Stimulated activated CD8-positive, alpha-beta memory T cell treated with anti-CD3 and anti-CD28 coated beads, Interleukin-7, amount 100 ng/mL, for 24 hours (primary cell): Measurements from ENCODE around the gene BMPR1A.
"Not testable (repeated sequence)": the region's sequence is repeated elsewhere in the genome, so short reads cannot be mapped to it uniquely, and the experiment has no call there.

Source experiments
- DNase-seq: peaks from one replicate; pipeline ENCODE4 v3.0.0-alpha.2; 2020; ENCODE audit warnings: low read depth

BMPR1A gene

DNA sequence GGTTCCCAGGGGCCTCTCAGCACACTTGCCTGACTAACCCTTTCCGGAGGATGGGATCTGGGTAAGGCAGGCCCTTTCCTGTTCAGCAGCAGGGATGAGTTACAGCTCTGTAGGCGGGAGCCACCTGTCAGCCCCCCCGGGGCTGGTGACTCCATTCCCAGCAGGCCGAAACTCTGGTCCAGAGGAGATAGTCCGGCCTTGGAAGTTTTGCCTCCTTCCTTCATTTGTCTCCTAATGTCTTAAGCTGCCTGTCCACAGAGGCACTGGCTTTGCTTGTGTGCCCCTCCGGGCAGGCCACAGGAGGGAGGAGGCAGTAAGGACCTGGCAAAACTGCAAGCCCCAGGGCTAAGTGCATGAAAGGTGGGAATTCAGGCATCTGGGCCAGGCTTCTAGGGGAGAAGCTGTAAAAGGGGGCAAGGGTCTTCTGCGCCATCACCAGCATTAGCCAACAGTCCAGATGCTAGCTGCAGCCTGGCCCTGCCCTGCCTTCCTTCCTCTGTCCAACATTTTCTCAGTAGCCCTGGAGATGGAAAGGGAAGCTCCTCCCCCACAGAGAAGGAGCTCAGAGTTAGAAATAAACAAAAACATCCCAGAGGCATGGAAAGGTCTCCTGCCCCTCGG lies 213.1 kb downstream of the BMPR1A start:
- DNase-seq = no peak

DNA sequence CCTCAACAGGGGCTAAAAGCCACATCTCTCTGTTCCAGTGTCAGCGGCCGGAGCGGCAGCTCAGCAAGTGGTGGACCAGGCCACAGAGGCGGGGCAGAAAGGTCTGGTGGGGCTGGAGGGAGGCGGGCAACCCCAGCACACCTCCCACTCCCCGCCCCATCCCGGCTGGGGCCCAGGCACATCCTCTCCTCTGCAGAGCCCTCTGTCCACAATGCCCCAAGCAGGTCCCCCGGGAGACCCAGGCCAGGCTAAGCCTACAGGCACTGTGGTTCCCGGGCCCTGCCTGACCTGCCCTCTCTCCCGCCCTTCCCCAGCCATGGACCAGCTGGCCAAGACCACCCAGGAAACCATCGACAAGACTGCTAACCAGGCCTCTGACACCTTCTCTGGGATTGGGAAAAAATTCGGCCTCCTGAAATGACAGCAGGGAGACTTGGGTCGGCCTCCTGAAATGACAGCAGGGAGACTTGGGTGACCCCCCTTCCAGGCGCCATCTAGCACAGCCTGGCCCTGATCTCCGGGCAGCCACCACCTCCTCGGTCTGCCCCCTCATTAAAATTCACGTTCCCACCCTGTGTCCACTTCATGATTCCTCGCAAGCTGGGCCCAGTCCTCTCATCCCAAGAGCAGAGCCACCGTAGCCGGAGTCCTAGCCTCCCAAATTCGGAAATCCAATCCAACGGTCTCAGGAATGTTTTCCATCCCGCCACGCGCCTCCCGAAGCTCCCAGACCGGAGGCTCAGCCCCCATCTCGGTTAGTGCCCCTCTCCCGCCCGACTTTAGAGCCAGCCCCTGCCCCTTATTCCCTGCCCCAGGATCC lies 214.0 kb downstream of the BMPR1A start:
- DNase-seq = no peak

DNA sequence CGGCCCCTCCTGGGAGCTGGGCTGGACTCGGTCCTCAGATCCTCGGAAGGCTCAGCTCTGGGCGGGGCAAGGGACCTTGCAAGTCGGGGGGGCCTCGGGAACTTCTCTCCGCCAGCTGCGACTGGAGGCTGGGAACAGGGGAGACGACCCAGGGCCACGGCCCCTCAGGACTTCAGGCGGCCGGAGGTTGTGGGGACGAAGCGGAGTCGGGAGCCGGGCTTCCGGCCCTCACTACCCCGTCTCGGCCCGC lies 214.5 kb downstream of the BMPR1A start:
- no peak for DNase-seq

DNA sequence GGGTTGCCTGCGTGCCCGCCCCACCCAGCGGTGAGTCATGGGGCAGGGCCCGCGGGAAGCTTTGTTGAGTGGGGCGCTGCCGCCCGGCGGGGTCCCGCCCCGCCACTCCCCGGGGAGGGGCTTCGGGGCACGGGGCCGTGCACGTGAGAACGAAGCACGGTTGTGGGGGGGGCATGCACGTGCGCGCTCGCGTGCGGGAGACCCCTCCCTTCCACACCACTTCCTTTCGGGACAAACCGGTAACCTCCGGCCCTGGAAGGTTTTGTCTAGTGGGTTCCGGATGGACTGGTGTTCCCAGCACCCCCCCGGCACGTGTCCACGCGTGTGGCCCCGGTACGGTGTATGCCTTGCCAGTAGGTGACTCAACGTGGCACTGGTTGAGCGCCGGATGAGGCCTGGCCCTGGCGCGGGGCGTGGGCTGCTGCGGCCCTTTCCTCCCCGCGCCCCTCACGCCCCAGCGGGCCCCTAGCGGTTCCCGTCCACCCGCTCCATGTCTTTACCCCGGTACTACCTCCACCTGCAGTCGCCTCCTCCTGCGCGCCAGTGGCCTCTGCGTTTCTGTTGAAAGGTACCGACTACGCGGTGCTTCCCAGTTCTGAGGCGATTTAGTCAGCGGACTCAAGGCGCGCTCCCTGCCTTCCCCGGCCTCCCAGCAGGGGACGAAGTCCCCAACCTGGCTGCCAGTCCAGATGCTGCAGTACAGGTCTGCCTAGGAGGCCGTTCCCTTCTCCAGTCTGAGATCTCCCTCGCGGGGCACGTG lies 215.0 kb downstream of the BMPR1A start:
- DNase-seq = peak; percentile 72

DNA sequence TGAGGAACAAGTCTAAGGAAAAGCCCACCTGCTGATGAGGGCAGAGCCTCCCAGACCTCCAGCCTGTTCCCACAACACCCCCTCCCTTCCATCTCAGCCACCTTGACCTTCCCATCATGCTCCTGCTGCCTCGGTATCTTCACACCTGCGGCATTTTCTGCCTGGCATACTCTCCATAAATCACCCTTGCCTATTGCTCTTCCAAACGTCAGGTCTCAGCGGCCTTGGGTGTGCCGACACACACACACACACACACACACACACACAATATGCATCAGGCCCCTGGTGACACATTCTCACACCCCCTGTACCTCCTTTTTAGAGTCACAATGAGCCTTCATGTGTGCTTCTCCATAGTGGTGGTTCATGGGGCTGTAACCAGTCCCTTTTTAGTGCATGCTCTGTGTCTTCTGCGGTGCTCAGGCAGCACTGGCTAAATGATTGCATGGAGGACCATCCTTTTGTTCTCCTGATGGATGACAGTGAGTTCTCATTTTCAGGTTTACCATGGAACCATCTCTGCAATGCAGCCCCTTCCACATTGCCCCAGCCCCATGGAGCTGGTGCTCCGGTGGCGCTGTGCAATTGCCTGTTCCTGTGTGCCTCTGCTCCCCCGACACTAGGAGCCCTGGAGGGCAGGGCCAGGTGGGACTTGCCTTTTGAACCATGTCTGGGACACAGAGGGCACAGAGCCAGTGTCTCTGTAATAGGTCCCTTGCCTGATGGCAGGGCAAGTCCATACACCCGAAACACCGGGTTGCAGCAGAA lies 216.4 kb downstream of the BMPR1A start:
- DNase-seq = no peak

DNA sequence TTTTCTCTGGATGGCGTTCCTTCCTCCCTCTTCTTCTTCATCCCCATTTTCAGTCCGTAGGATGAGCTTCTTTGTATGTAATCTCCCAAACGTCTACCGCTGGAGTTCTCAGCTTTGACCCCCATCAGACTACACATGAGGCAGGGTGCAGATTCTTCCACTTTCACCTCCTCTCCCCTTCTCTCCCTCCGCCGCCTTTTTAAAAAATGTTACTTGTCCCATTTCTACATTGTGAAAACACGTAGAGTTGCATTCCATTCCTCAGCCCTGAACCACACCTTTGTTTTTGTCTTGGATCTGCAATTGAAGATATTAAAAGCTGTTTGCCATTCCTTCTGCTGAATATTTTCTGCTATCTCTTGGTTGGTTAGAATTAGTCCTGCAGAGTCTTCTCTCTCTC lies 218.1 kb downstream of the BMPR1A start:
- DNase-seq = no peak

DNA sequence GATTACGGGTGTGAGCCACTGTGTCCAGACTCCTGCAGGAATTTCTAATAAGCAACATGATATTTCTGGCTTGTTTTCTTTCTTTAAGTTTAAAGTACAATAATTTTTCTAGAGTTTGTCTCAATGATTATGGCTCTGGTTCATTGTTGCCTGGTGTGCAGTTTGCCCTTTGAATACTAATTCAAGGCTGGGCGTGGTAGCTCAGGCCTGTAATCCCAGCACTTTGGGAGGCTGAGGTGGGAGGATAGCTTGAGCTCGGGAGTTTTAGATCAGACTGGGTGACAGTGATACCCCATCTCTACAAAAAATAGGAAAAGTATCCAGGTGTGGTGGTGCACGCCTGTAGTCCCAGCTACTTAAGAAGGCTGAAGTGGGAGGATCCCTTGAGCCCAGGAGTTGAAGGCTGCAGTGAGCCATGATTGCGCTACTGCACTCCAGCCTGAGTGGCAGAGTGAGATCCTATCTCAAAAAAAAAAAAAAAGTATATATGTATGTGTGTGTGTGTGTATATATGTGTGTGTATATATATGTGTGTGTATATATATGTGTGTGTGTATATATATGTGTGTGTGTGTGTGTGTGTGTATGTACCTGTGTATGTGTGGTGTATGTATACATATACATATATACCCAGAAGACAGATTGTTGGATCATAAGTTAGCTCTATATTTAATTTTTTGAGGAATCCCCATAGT lies 220.1 kb downstream of the BMPR1A start:
- no peak for DNase-seq

DNA sequence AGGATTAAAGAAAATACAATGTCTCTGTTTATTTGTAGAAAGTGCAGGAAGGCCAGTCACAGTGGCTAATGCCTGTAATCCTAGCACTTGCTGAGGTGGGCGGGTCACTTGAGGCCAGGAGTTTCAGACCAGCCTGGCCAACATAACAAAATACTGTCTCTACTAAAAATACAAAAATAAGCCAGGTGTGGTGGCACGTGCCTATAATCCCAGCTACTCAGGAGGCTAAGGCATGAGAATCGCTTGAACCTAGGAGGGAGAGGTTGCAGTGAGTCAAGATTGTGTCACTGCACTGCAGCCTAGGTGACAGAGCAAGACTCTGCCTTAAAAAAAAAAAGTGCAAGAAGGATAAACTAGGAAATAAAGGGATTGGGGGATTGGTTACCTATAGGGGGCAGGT lies 222.0 kb downstream of the BMPR1A start:
- DNase-seq = not testable (repeated sequence)

DNA sequence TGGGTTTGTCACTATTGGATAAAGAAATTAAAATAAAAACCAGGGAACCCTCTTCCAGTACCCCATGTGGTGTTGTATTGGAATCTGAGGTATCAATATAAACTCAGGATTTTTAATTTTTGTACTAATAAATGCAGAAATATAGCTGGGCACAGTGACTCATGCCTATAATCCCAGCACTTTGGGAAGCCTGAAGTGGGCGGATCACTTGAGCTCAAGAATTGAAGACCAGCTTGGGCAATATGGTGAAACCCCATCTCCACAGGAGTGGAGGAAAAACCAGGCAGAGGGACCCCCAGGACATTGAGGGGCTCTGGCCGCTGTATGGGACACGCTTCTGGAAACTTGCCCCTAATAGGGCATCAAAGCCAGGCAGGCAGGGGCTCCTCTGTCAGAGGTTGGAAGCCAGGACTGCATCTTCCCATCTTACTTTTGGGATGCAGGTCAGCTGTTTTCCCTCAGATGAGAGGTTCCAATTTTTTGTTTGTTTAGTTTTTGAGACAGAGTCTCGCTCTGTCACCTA lies 222.9 kb downstream of the BMPR1A start:
- no peak for DNase-seq

DNA sequence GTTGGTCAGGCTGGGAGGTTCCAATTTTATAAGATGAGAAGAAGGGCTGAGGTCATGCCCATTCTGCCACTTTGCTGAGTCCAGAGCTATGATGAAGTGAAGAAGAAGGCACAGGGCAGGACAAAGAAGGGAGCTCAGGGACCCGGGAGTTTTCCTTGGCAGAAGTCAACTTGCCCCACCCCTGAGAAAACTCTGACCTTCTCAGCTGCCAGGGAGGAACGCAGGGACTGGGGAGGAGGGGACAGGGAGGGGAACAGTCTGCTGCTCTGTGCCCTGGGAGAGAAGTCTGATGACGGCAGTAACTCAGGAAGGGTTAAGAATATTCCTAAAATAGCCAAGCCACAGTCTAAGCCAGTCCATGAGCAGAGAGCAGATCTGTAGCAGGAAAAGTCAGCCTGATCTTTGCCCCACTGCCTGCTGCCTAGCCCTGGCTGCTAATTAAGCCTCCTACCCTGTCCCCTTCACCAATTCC lies 223.6 kb downstream of the BMPR1A start:
- no peak for DNase-seq

DNA sequence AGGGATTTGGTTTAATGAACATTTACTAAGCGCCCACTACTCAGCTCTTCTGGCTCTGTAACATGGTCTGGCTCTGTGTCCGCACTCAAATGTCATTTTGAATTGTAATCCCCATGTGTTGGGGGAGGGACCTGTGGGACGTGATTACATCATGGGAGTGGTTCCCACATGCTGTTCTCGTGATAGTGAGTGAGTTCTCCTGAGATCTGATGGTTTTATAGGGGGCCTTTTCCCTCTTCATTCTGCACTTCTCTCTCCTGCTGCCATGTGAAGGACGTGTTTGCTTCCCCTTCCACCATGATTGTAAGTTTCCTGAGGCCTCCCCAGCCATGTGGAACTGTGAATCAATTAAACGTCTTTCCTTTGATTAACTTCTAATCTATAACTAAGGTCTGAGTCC lies 224.6 kb downstream of the BMPR1A start:
- not testable (repeated sequence) for DNase-seq

DNA sequence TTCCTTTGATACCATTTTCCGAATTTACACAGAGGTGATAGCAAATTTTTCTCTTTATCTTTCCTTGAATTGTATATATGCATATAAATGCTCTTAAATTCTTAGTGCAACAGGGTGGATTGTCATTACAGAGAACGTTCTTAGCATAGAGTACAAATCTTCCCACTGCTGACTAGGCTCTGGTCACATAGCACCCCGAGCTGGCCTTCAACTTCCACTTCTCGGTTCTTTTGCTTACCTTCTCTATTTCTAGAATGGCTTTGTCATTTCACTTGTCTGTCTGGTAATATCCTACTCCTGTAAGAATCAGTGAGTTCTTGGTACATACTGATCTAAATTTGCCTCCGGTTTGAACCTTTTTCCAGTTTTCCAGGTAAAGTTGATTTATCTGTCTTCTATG lies 225.3 kb downstream of the BMPR1A start:
- no peak for DNase-seq
